TTC549 (cell line): ENCODE data around the gene RSAD2.
"Not testable (repeated sequence)": the region's sequence is repeated elsewhere in the genome, so short reads cannot be mapped to it uniquely, and the experiment has no call there.

Experiments used
- FAIRE-seq: peaks from 2 replicates; lab custom pipeline; 2012; peaks lifted over from hg19 to GRCh38; lab: Jason Lieb, UNC

Gene RSAD2

GRCh38 chr2:6927186-6927585 is 49.6 kb downstream of the RSAD2 start:
- FAIRE-seq, result no peak

DNA sequence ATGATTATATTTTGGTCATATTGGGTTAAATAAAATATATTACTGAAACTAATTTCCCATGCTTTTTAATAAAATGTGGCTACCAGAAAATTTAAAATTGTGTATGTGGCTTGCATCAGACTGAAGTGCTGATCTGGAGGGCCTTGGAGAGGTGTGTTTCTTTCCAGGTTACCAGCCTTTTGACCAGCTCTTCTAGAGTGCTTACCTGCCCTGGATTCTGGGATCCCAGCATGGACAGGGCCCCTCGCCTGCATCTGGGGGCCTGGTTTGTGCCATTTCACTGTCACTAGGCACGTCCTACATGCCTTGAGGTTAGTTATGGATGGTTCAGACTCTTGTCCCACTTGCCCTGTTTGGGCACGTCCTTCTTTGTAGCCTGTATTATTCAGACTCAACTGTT is 50.2 kb downstream of the RSAD2 start:
- no peak for FAIRE-seq

GRCh38 chr2:6928452-6928851 is 50.9 kb downstream of the RSAD2 start:
- FAIRE-seq, result no peak

DNA sequence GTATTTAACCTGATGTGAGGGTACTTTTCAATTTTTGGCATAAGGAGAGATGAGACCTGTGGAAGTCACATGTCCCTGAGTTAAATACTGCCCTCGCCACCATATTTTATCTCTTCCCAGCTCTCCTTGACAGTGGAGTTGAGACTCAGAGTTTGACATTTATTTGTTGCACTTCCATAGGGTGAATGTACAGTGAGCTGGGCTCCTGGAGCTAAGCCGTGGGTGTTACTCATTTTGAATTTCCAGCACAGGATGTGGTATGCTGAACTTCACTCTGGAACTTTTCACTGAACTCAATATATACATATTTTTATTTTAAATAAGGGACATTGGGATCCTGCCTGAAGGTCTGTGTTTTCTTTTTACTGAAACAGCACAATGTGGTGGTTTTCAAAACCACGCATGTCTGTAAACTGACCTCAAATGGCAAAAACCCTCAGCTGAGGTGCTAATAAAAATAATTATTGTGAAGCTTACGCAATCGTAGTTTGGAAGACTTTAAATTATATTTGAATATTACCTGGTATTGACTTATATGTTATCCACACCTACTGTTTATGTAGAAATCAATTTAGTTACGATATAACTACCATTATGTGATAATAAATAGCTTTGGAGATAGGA is 51.7 kb downstream of the RSAD2 start:
- FAIRE-seq, result no peak

DNA sequence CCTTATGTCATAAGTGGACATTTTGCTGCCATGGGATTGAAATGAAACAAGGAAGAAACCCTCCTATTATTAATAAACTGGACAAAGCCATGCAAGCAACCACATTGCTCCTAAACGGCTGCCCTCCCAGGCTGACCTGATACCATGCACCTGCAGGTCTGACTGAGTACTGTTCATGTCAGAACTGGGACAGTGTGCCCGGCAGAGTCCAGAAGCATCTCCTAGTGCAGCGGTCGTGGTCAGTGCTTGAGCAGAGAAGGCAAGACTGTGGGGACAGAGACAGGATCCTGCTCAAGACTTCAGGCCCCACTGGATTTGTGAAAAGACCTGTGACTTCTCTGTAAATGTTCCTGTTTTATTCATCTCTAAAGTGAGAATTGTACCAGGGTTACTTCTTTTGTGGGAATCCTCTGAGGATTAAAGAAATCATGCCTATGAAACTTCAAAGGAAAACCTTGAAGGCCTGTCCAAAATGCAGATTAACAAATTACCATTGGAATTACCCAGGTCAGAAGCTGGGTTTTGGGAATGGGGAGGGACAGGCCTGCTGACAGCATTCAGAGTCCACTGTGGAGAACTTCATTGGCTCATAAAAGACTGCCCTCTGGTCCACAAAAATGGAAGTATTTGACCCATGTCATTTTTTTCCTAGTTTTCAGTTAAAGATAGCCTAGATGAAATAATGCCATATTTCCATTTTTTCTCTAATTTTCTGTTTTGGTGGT is 53.5 kb downstream of the RSAD2 start:
- FAIRE-seq, result no peak

DNA sequence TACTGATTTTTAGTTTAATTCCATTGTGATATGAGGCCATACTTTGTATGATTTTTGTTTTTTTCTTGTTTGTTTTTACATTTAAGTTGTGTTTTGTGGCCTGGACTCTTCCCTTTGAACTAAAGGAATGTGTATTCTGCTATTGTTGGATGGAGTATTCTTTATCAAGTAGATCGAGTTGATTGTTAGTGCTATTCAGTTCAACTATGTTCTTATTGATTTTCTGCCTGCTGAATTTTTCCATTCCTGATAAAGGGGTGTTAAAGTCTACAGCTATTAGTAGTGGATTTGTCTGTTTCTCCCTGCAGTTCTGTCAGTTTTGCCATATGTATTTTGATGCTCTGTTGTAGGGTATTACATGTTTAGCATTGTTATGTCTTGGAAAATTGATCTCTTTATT is 54.2 kb downstream of the RSAD2 start:
- FAIRE-seq, result no peak

DNA sequence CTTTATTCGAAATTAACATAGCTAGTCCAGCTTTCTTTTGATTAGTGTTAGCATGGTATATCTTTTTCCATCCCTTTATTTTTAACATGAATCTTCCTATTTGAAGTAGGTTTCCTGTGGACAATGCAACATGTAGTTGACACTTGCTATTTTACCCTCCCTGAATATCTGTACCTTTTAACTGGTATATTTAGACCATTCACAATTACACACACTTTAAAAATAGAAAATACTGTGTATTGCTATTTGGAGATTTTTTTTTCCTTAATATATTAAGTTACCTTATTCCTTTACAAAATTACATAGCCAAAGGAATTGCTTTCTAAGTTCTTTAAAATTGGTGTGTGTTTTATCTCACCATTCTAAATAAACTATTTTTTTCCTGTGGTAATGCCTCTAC is 54.6 kb downstream of the RSAD2 start:
- no peak for FAIRE-seq

- FAIRE-seq, result no peak
These were observed 55.3 kb downstream of the RSAD2 start for GRCh38 chr2:6932828-6933227.

- no peak for FAIRE-seq
These were observed 56.3 kb downstream of the RSAD2 start for GRCh38 chr2:6933911-6934310.

- no peak for FAIRE-seq
These were observed 56.8 kb downstream of the RSAD2 start for GRCh38 chr2:6934345-6934744.

GRCh38 chr2:6934758-6935651 is 57.4 kb downstream of the RSAD2 start:
- no peak for FAIRE-seq

DNA sequence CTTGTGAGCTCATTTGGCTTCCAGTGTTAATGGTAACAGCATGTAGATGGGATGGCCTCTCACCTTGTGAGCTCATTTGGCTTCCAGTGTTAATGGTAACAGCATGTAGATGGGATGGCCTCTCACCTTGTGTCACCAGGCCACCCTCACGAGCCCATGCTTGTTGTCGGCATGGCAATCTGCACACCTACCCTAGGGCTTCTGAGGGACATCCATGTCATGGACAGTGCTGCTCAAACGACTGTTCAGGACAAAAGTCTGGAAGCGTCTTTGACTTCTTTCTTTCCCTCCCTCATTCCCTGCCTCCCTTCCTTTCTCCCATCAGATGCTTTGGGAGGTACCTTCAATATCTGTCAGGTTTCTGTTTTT is 58.1 kb downstream of the RSAD2 start:
- FAIRE-seq, result not testable (repeated sequence)

DNA sequence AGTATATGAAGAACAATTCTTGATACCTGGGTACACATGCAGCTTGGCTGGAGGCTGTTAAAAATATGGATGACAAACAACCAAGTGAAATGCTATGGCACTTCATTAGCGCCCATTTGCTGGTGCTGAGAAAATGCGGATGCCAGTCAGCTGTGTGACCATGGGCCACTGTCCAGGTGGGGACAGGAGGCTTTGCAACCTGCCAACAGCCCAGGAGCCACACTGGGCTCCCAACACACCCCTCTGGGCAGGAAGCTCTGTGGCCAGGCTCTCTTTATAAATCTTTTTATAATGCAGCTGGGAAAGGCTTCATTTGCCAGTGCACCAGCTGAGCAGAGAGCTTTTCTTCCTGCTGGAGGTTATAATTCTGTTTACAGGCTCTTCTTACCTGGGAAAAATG is 59.6 kb downstream of the RSAD2 start:
- no peak for FAIRE-seq

- no peak for FAIRE-seq
These were observed 60.0 kb downstream of the RSAD2 start for GRCh38 chr2:6937582-6937981.

- FAIRE-seq, result no peak
These were observed 61.5 kb downstream of the RSAD2 start for GRCh38 chr2:6939071-6939470.

DNA sequence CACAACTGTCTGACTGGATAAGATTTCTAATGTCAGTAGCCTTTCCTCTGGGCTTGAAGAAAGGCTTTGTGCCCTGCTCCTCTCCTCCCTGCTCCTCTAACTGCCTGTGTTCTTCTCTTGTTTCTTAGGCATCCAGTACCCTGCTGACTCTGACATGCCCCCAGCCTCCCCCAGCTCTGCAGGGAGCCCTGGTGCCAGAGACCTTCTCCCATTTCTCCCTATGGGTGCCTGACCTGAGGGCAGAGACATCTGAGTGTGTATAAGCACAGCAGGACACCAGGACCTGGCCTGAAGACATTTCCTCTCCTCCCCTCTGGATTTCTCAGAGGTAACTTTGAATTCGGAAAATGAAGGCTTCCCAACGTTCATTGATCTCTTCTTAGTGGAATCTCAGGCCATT is 63.2 kb downstream of the RSAD2 start:
- FAIRE-seq, result no peak

GRCh38 chr2:6941299-6942046 is 63.9 kb downstream of the RSAD2 start:
- FAIRE-seq, result no peak

DNA sequence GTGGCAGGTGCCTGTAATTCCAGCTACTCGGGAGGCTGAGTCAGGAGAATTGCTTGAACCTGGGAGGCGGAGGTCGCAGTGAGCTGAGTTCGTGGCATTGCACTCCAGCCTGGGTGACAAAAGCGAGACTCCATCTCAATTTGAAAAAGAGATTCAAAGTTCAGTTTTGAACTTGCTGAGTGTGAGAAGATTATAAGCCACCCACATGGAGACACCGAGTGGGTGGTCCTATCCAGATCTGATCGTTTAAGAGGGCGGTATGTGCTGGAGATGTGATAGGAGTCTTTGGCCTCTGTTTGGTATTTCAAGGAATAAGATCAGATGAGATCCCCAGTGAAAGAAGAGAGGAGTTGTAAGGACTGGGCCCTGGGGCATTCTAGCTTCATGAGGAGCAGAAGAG is 65.3 kb downstream of the RSAD2 start:
- FAIRE-seq, result no peak

- FAIRE-seq, result no peak
These were observed 65.9 kb downstream of the RSAD2 start for GRCh38 chr2:6943523-6943922.

GRCh38 chr2:6943971-6944370 is 66.4 kb downstream of the RSAD2 start:
- FAIRE-seq, result no peak

DNA sequence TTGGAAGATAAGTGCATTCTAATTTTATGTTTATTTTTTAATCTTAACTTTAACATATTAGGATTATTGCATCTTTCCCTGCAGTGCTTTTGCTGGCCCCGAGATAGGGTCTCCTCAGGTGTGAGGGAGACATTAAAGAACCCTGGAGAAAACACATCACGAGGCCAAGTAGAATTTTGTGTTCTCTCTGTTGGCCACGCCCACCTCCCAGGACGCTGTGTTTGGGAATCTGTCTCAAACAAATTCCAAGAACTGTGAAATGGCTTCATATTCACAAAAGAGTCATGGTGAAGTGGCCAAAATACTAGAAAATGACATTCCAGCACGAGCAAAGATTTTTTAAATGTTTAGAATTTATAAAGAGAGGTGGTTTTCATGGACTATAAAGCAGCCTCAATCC is 67.0 kb downstream of the RSAD2 start:
- FAIRE-seq, result no peak

DNA sequence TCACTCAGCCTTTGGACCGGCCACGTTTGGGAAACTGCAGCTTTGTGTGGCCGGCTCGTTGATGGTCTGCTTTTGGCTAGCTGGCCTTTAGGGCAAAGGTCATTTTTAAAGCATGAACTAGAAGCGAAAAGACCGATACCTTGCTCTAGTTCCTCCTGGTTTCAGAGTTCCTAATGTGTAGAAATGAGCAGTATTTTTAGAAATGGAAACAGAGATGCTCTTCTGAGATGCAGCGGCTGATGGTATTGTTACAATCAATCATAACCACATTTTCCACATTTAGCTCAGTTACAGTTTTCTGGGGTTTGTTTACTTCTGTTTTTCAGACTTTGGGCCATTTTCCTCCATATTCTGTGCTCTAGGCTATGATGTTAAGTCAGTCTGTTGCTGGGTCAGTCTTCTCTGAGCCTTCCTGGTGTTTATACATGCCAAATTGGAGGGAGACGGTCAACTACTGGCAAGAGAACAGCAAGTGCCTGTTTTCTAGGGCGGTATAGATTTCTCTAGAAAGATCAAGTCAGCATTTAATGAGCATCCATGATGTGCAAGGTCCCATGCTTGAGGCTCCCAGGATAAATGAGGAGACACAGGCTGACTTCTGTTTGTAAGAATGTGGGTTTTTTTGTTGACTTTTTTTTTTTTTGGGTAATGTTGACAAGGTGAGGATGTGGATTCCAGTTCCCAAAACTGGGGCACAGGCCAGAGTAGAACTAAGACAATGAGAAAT is 67.7 kb downstream of the RSAD2 start:
- FAIRE-seq, result no peak
